ENCODE results near the gene VASH2. TPM values are rescaled to one million over a fixed set of nuclear protein-coding genes. Genes with fewer than 3 reads are reported as not detected.

VASH2 gene
- total and polyA plus RNA-seq, 2 of the 8 experiments (the other 6 are each of a cell fraction or from before 2014, with no cell fraction given): 44.0 to 187 TPM

- no peak for TF ChIP-seq FOSL1 (IDR thresholded peaks at IDR 0.05; ENCODE audit: insufficient read depth, low read depth, low read length)
- no peak for TF ChIP-seq CTBP2 (IDR thresholded peaks at IDR 0.05; ENCODE audit: borderline replicate concordance, insufficient read depth, insufficient read length, low read length)
- no peak for TF ChIP-seq TAF7 (optimal IDR thresholded peaks at IDR 0.05; ENCODE audit: borderline replicate concordance, low read depth, low read length)
- no peak for TF ChIP-seq EGR1 (IDR thresholded peaks at IDR 0.05; ENCODE audit: borderline replicate concordance, low read depth, low read length)
- no peak for TF ChIP-seq KDM5A (IDR thresholded peaks at IDR 0.05; ENCODE audit: low read length)
- peak; percentile 31 to 36; a peak in 1 of 4 replicates for TF ChIP-seq SIN3A (conservative IDR thresholded peaks at IDR 0.05 in 1 of 2, IDR thresholded peaks at IDR 0.05 in 1 of 2; ENCODE audit: low read depth in 1 of 2, low read length in 2 of 2)
These were observed 995 bp downstream of the VASH2 start (continued) for GRCh38 chr1:212951126-212951946.
